Measurements from ENCODE around the gene ARL2. TPM values are rescaled to one million over a fixed set of nuclear protein-coding genes. Genes with fewer than 3 reads are reported as not detected.

The ARL2 gene
- polyA plus RNA-seq, 1 of the 3 experiments (the other 2 are of a cell fraction): 252 TPM

GRCh38 chr11:65035579-65035978, 21.6 kb downstream of the ARL2 start (continued):
- no peak for TF ChIP-seq REST (IDR thresholded peaks at IDR 0.05; ENCODE audit: low read depth, low read length)

DNA sequence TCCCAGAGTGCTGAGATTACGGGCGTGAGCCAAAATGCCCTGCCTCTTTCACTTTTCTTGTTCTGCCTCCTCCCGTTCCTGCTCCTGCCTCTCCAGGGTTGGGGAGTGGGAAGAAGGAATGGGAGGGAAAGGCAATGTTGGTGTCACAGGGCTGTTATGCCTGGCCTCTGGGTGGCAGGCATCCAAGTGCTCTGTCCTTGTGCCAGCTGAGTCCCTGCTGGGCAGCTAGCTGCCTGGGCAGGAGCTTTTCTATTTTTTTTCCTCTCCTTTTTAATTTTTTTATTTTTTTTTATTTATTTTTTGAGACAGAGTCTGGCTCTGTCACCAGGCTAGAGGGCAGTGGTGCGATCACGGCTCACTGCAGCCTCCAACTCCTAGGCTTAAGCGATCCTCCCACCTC, 23.0 kb downstream of the ARL2 start:
- Histone ChIP-seq H3K4me3 (ENCODE audit: low read depth in 2 of 2, low read length in 1 of 2) (no peak overlapping the region), H3K79me2 (ENCODE audit: insufficient read depth) (peaks cover 5% of the 10 kb centered on the region), H3K27me3 (ENCODE audit: insufficient read depth) (no peaks in the 10 kb centered on the region), H3K9me3 (no peaks in the 10 kb centered on the region), H3K9me2 (no peaks in the 10 kb centered on the region), H3K27ac (ENCODE audit: low read depth in 2 of 2, low read length in 1 of 2) (no peak overlapping the region), H3K4me1 (ENCODE audit: control insufficient read depth in 1 of 2, insufficient read depth in 2 of 2, low read depth in 1 of 2, low read length in 1 of 2) (peaks cover 0 to 5% of the 10 kb centered on the region in 2 experiments; a peak in 1 of 4 replicates), H4K20me1 (ENCODE audit: insufficient read depth) (no peaks in the 10 kb centered on the region), H3K4me2 (no peak overlapping the region), H3K9ac (no peak overlapping the region), H3F3A (replicated peaks; ENCODE audit: insufficient read depth) (peaks cover 12% of the 10 kb centered on the region), H2AFZ (ENCODE audit: low read depth) (no peak overlapping the region), H3K36me3 (replicated peaks in 1 of 2; ENCODE audit: control insufficient read depth in 1 of 2, insufficient read depth in 2 of 2, low read length in 1 of 2) (peaks cover 7 to 21% of the 10 kb centered on the region in 2 experiments)
- no peak for TF ChIP-seq CHD2 (IDR thresholded peaks at IDR 0.05; ENCODE audit: low read length, partially characterized antibody)
- DNase-seq: no peak
- 91% methylated on average over 6 of the region's 6 CpGs for WGBS (ENCODE audit: low lambda C conversion rate)
- ChIA-PET CTCF (no interaction called here), POLR2A (no interaction called here)

DNA sequence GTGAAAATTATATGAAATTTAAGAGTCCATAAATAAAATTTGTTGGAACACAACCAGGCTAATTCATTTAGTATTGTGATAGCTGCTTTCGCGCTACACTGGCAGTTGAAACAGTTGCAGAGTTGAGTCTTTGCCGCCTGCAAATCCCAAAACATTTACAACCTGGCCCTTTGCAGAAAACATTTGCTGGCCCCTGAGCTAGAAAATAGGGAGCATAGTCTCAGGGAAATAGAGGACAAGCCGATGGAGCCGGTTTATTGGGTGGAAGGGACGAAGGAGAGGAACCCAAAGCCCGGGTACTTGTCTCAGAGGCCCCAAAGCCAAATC, 26.5 kb downstream of the ARL2 start:
- 0 out of 2 replicates have a peak, but pooled peaks have one; percentile 10 for TF ChIP-seq RCOR1 (IDR thresholded peaks at IDR 0.05; ENCODE audit: low read length)
- TF ChIP-seq FOXM1 (IDR thresholded peaks at IDR 0.05; ENCODE audit: low read depth): no peak
- TF ChIP-seq, protein P1, sequence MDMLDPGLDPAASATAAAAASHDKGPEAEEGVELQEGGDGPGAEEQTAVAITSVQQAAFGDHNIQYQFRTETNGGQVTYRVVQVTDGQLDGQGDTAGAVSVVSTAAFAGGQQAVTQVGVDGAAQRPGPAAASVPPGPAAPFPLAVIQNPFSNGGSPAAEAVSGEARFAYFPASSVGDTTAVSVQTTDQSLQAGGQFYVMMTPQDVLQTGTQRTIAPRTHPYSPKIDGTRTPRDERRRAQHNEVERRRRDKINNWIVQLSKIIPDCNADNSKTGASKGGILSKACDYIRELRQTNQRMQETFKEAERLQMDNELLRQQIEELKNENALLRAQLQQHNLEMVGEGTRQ (IDR thresholded peaks at IDR 0.05; ENCODE audit: borderline replicate concordance, low read depth, low read length): no peak
- CTCF ChIA-PET: interaction anchor here (1.0 to 3.2 kb wide), 4 partner anchors 9 to 72 kb away, joined by 5 to 35 read pairs (median 11); partner anchors contain the start of genes ARL2, SNX15 and TM7SF2

More for the DNA sequence above, 26.5 kb downstream of the ARL2 start:
- no peak for DNase-seq
- POLR2A ChIA-PET: interaction anchor here (1.1 to 1.3 kb wide), 2 partner anchors 14 to 70 kb away, joined by 3 to 5 read pairs; partner anchors contain the start of gene SNX15
- Histone ChIP-seq H3K27me3 (ENCODE audit: insufficient read depth) (no peaks in the 10 kb centered on the region), H3K9ac (peak overlapping the region; percentile 70; the same call in 1 of the 2 replicates), H4K20me1 (ENCODE audit: insufficient read depth) (no peaks in the 10 kb centered on the region), H3F3A (replicated peaks; ENCODE audit: insufficient read depth) (peaks cover 12% of the 10 kb centered on the region), H3K79me2 (ENCODE audit: insufficient read depth) (peaks cover 30% of the 10 kb centered on the region), H2AFZ (ENCODE audit: low read depth) (peak overlapping the region; percentile 86), H3K4me2 (peak overlapping the region; percentile 93), H3K9me2 (no peaks in the 10 kb centered on the region), H3K27ac (ENCODE audit: low read depth in 2 of 2, low read length in 1 of 2) (peak overlapping the region; percentile 80 to 91), H3K4me3 (ENCODE audit: low read depth in 2 of 2, low read length in 1 of 2) (peak overlapping the region; percentile 76 to 81), H3K36me3 (replicated peaks in 1 of 2; ENCODE audit: control insufficient read depth in 1 of 2, insufficient read depth in 2 of 2, low read length in 1 of 2) (peaks cover 8 to 28% of the 10 kb centered on the region in 2 experiments), H3K9me3 (no peaks in the 10 kb centered on the region), H3K4me1 (ENCODE audit: control insufficient read depth in 1 of 2, insufficient read depth in 2 of 2, low read depth in 1 of 2, low read length in 1 of 2) (peaks cover 5 to 7% of the 10 kb centered on the region in 2 experiments; a peak in 2 of 4 replicates)
- WGBS (ENCODE audit: low lambda C conversion rate): 31% methylated on average over 7 of the region's 7 CpGs
